ENCODE results near the gene MUS81. TPM values are rescaled to one million over a fixed set of nuclear protein-coding genes. Genes with fewer than 3 reads are reported as not detected.

The MUS81 gene
- total and polyA plus RNA-seq, 2 of the 13 experiments (the other 11 are each of a cell fraction or from before 2014, with no cell fraction given): 25.6 to 30.2 TPM

DNA sequence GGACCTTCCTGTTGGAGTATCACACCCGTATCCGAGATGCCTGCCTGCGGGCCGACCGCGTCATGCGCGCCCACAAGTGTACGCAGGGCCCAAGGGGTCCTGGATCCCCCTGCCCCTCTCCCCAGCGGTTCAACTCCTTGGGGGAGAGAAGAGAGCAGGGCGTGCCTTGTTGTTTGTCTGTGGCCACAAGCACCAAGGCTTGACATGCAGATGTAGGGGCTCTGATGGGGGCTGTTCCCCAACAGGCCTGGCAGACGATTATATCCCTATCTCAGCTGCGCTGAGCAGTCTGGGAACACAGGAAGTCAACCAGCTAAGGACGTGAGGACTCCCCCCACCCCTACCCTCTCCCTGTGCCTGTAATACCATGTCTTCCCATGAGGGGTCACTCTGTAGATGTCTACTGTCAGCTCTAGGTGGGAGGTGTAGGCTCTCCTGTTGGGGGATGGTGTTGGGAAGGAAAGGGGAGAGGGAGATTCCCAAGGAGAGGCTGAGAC lies 9.1 kb upstream of the MUS81 start:
- H3K9ac ChIP-seq (ENCODE audit: insufficient read depth, low read depth, low read length): no peak overlapping the region
- FAIRE-seq (no peak), DNase-seq (ENCODE audit: low spot score) (no peak), ATAC-seq (peak; percentile 10)
- in situ Hi-C loops (cut with HindIII; ENCODE audit: extremely low pct_ligation_motif_present, low pct_unique_long_range_greater_than_20kb): loop anchor here (10.0 kb wide), 1 partner anchor 296 kb away; the partner anchor contains the start of gene LTBP3
- H3K36me3 ChIP-seq (replicated peaks in 1 of 2; ENCODE audit: control insufficient read depth in 1 of 2, insufficient read depth in 2 of 2, low read length in 2 of 2): peaks cover 14 to 32% of the 10 kb centered on the region in 2 experiments
- ChIA-PET POLR2A (interaction anchor here (0.5 to 4.1 kb wide), 6 partner anchors 9 to 106 kb away, joined by 3 to 20 read pairs (median 5); partner anchors contain the start of genes FIBP and MUS81), CTCF (ENCODE audit: low intra/inter-chr PET ratio, low total read pairs) (no interaction called here)
- no TSS peak for BruUV-seq (replicated peaks)
- H3K4me3 ChIP-seq (replicated peaks in 1 of 3; ENCODE audit: insufficient read depth in 1 of 3, low read depth in 2 of 3, low read length in 3 of 3): no peak overlapping the region
- no peak overlapping the region for H2AFZ ChIP-seq (ENCODE audit: low read length)
- TF ChIP-seq AGO2 (optimal IDR thresholded peaks at IDR 0.05; ENCODE audit: low read depth, low read length) (peak; percentile 64), CBX5 (CRISPR knock-in tag; IDR thresholded peaks at IDR 0.05; ENCODE audit: borderline replicate concordance) (0 out of 2 replicates have a peak, but pooled peaks have one; percentile 18), MED8 (CRISPR knock-in tag; IDR thresholded peaks at IDR 0.05; ENCODE audit: insufficient replicate concordance) (no peak), ZNF256 (CRISPR knock-in tag; conservative IDR thresholded peaks at IDR 0.05) (no peak), RBFOX2 (IDR thresholded peaks at IDR 0.05; ENCODE audit: low read depth, low read length) (0 out of 2 replicates have a peak, but pooled peaks have one; percentile 2), AGO1 (IDR thresholded peaks at IDR 0.05; ENCODE audit: low read depth, low read length, poor library complexity, severe bottlenecking) (peak; percentile 0), ZNF354B (CRISPR knock-in tag; IDR thresholded peaks at IDR 0.05) (no peak), SYNCRIP (IDR thresholded peaks at IDR 0.05; ENCODE audit: insufficient read depth, low read depth, low read length) (no peak), ZMYM2 (CRISPR knock-in tag; IDR thresholded peaks at IDR 0.05) (0 out of 2 replicates have a peak, but pooled peaks have one; percentile 4), ZNF234 (CRISPR knock-in tag; conservative IDR thresholded peaks at IDR 0.05) (no peak)
- TF ChIP-seq, protein P1, sequence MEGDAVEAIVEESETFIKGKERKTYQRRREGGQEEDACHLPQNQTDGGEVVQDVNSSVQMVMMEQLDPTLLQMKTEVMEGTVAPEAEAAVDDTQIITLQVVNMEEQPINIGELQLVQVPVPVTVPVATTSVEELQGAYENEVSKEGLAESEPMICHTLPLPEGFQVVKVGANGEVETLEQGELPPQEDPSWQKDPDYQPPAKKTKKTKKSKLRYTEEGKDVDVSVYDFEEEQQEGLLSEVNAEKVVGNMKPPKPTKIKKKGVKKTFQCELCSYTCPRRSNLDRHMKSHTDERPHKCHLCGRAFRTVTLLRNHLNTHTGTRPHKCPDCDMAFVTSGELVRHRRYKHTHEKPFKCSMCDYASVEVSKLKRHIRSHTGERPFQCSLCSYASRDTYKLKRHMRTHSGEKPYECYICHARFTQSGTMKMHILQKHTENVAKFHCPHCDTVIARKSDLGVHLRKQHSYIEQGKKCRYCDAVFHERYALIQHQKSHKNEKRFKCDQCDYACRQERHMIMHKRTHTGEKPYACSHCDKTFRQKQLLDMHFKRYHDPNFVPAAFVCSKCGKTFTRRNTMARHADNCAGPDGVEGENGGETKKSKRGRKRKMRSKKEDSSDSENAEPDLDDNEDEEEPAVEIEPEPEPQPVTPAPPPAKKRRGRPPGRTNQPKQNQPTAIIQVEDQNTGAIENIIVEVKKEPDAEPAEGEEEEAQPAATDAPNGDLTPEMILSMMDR (CRISPR knock-in tag; IDR thresholded peaks at IDR 0.05): peak; percentile 57
- TF ChIP-seq, protein P2, sequence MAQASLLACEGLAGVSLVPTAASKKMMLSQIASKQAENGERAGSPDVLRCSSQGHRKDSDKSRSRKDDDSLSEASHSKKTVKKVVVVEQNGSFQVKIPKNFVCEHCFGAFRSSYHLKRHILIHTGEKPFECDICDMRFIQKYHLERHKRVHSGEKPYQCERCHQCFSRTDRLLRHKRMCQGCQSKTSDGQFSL (CRISPR knock-in tag; IDR thresholded peaks at IDR 0.05): peak; percentile 55; the same call in 1 of the 2 replicates
- TF ChIP-seq, protein P3, sequence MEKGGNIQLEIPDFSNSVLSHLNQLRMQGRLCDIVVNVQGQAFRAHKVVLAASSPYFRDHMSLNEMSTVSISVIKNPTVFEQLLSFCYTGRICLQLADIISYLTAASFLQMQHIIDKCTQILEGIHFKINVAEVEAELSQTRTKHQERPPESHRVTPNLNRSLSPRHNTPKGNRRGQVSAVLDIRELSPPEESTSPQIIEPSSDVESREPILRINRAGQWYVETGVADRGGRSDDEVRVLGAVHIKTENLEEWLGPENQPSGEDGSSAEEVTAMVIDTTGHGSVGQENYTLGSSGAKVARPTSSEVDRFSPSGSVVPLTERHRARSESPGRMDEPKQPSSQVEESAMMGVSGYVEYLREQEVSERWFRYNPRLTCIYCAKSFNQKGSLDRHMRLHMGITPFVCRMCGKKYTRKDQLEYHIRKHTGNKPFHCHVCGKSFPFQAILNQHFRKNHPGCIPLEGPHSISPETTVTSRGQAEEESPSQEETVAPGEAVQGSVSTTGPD (CRISPR knock-in tag; IDR thresholded peaks at IDR 0.05): no peak
- TF ChIP-seq, protein P4, sequence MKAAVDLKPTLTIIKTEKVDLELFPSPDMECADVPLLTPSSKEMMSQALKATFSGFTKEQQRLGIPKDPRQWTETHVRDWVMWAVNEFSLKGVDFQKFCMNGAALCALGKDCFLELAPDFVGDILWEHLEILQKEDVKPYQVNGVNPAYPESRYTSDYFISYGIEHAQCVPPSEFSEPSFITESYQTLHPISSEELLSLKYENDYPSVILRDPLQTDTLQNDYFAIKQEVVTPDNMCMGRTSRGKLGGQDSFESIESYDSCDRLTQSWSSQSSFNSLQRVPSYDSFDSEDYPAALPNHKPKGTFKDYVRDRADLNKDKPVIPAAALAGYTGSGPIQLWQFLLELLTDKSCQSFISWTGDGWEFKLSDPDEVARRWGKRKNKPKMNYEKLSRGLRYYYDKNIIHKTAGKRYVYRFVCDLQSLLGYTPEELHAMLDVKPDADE (CRISPR knock-in tag; IDR thresholded peaks at IDR 0.05): no peak
- no peak overlapping the region for H3K27ac ChIP-seq (ENCODE audit: extremely low read length, insufficient read depth, low read length)
- H4K20me1 ChIP-seq (ENCODE audit: insufficient read depth, low read length): peaks cover 35% of the 10 kb centered on the region
- peaks cover 67% of the 10 kb centered on the region for H3K4me1 ChIP-seq (ENCODE audit: insufficient read depth, low read length)
- 89% methylated on average over 7 of the region's 14 CpGs for WGBS (ENCODE audit: low lambda C conversion rate)
- no peaks in the 10 kb centered on the region for H3K27me3 ChIP-seq (ENCODE audit: control insufficient read depth in 1 of 2, insufficient read depth in 2 of 2, low read length in 2 of 2)
- H3K79me2 ChIP-seq (ENCODE audit: insufficient read depth, low read length): peaks cover 6% of the 10 kb centered on the region
- intact Hi-C loops (cut with micrococcal nuclease; ENCODE audit: unreplicated experiment): no loop called here
- H3K9me3 ChIP-seq (ENCODE audit: low read length): 0 out of 2 replicates have a peak, but pooled peaks cover 4% of the 10 kb centered on the region
- no peak overlapping the region for H3K4me2 ChIP-seq (ENCODE audit: low read depth, low read length)

Measured in HepG2 (cell line).